Fibroblast of villous mesenchyme (primary cell): Measurements from ENCODE around the gene MTARC2. TPM values are rescaled to one million over a fixed set of nuclear protein-coding genes. Genes with fewer than 3 reads are reported as not detected.
A peak's percentile ranks its signal among the peaks of the same experiment; 100 is the strongest.
"Not testable (repeated sequence)": the region's sequence is repeated elsewhere in the genome, so short reads cannot be mapped to it uniquely, and the experiment has no call there.

Experiments used
- DNase-seq: peaks from one replicate; pipeline ENCODE4 v3.0.0-alpha.2; 2010; ENCODE audit warnings: low read depth
- H3K4me3 ChIP-seq: 2 replicates; pipeline ENCODE4 v1.5.1; 2011; ENCODE audit warnings: low read depth, mild to moderate bottlenecking, low read length
- total RNA-seq: library from RNA; depleted of rRNA; stranded (reverse); fragments of >200 nt; gene quantifications from 2 replicates; pipeline ENCODE4 v1.2.3, GENCODE V29; 2012
- TF ChIP-seq, protein P1 (sequence below): IDR thresholded peaks from 2 replicates; pipeline ENCODE4 v1.5.1; 2012; ENCODE audit warnings: low read depth, mild to moderate bottlenecking, low read length; ENCODE audit not compliant: insufficient read depth

MTARC2 gene
- total RNA-seq, 1 donor: 2.2 TPM

DNA sequence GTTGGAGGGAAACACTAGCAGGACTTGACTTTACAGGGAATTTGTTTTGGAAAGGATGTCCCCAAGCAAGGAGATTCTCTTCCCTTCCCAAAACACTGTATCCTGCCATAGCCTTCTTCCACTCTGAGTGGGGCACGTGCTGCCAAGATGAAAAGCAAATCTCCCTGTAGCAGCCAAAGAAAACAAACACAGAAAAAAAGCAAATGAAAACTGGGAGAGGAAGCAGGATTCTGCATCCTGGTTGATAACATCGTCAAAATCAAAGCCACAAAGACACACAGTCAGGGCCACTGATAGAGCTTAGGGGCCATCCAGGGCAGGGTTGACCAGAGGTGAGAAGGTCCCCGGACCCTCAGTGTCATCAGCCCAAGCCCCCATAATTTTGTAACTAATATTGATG, 16.0 kb upstream of the MTARC2 start:
- TF ChIP-seq, protein P1, sequence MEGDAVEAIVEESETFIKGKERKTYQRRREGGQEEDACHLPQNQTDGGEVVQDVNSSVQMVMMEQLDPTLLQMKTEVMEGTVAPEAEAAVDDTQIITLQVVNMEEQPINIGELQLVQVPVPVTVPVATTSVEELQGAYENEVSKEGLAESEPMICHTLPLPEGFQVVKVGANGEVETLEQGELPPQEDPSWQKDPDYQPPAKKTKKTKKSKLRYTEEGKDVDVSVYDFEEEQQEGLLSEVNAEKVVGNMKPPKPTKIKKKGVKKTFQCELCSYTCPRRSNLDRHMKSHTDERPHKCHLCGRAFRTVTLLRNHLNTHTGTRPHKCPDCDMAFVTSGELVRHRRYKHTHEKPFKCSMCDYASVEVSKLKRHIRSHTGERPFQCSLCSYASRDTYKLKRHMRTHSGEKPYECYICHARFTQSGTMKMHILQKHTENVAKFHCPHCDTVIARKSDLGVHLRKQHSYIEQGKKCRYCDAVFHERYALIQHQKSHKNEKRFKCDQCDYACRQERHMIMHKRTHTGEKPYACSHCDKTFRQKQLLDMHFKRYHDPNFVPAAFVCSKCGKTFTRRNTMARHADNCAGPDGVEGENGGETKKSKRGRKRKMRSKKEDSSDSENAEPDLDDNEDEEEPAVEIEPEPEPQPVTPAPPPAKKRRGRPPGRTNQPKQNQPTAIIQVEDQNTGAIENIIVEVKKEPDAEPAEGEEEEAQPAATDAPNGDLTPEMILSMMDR: no peak
- H3K4me3 ChIP-seq: no peak overlapping the region
- no peak for DNase-seq

DNA sequence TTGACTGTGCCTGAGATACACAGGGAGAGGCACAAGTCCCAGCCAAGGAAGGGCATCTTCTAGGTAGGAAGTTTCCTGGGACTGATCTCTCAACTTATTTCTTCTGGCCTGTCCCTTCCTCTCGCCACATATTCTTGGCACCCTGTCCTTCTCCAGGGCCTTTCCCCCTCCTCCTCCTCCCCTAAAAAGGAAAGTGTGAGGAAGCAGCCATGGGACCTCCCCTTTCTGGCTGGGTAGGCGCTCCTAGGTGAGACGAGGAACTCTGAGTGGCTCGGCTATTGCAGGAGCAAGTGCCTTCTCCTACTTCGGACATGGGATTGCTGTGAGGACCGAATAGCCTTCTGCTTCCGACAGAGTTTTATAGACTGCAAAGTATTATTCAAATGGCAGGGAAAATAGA, 15.5 kb upstream of the MTARC2 start:
- TF ChIP-seq, protein P1: no peak

DNA sequence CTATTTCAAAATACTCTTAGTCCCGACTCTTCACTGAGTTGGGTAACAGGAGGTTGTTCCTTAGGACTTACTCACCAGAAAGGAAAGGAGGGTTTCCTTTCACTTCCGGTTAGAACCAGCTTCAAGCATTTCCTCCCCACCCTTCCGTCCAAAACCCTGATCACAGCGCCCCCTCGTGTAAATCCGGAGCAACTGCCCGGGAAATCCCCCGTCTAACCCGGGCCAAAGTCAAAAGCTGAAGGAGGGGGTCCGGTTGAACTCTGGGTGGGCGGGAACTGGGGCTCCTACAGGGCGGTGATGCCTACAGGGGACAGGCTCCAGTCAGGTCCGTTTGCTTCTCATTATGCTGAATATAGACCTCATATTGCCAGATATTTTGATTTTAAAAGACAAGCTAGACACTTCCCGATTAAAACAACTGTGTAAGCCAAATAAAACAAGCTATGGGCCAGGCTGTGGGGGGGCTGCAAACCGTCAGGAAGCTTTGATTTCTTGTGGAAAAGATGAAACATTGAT, 15.0 kb upstream of the MTARC2 start:
- TF ChIP-seq, protein P1: peak; percentile 83
- peak; percentile 89 for DNase-seq
- H3K4me3 ChIP-seq: no peak overlapping the region

More for the DNA sequence above, 15.5 kb upstream of the MTARC2 start:
- H3K4me3 ChIP-seq: no peak overlapping the region
- DNase-seq: no peak

DNA sequence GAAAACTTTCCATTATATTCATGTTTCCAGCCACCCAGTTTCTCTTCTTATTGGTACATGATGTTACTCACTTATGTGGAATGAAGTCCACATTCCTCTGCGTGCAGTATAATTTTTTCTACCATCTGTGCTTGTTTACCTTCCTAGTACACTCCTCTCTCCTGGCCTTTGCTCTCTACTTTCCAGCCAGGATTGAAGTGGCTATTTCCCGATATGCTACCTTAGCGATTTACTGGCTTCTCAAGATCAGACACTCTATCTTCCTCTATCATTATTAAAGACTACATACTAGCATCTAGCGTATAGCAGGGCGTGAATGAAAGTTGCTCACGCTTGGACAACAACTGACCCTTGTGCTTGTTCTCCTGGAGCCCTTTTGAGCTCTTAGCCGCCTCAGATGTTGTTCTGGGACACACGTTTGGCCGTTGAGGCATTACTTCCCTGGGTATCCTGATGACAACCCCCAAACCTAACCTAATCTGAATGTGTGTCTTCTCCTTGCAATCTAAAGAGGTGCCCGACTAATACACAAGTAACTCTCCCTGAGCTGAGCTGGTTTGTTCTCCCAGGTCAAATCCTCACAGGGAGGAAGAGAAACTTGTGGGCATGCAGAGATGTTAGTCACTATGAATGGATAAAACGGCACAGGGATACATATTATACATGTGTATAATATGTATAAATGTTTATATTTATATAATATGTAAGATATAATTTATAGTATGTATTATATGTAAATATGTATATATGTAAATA, 13.4 kb upstream of the MTARC2 start:
- peak; percentile 72 for DNase-seq
- TF ChIP-seq, protein P1: no peak
- no peak overlapping the region for H3K4me3 ChIP-seq

DNA sequence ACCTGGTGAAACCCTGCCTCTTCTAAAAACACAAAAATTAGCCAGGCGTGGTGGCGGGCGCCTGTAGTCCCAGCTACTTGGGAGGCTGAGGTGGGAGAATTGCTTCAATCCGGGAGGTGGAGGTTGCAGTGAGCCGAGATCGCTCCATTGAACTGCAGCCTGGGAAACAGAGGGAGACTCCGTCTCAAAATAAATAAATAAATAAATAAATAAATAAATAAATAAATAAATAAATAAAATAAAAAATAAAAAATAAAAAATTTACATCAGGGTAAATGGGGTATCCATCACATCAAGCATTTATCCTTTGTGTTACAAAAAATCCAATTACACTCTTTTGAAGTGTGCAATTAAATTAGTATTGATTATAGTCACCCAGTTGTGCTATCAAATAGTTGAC, 11.8 kb upstream of the MTARC2 start:
- DNase-seq, H3K4me3 ChIP-seq: not testable (repeated sequence)

DNA sequence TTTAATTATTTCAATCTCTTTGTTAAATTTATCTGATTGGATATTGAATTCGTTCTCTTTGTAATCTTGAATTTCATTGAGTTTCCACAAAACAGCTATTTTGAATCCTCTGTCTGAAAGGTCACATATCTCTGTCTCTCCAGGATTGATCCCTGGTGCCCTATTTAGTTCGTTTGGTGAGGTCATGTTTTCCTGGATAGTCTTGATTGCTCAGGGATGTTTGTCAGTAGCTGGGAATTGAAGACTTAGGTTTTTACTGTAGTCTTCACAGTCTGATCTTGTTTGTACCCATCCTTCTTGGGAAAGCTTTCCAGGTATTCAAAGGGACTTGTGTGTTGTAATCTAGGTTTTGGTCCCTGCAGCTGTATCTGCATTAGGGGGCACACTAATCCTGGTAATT, 6.8 kb upstream of the MTARC2 start:
- H3K4me3 ChIP-seq: no peak overlapping the region
- TF ChIP-seq, protein P1: no peak
- no peak for DNase-seq

DNA sequence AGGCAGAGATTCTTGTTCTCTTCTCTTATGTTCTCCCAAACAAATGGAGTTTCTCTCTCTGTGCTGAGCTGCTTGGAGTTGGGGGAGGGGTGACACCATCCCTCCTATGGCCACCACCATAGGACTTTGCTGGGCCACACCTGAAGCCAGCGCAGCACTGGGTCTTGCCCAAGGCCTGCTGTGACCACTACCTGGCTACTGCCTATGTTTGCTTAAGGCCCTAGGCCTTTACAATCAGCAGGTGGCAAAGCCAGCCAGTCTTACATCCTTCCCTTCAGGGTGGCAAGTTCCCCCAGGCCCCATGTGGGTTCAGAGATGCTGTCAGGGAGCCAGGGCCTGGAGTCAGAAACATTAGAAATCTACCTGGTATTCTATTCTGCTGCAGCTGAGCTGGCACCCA, 6.3 kb upstream of the MTARC2 start:
- TF ChIP-seq, protein P1: no peak
- no peak for DNase-seq
- H3K4me3 ChIP-seq: no peak overlapping the region
